CD1c-positive myeloid dendritic cell (primary cell): ENCODE results near the gene TMEM196.
"Not testable (repeated sequence)": the region's sequence is repeated elsewhere in the genome, so short reads cannot be mapped to it uniquely, and the experiment has no call there.

Experiments
- DNase-seq: peaks from one replicate; pipeline ENCODE4 v3.0.0-alpha.2; 2016; ENCODE audit errors: extremely low spot score

The TMEM196 gene

GRCh38 chr7:19707240-19707639 lies 66.2 kb downstream of the TMEM196 start:
- no peak for DNase-seq

GRCh38 chr7:19705663-19706062 lies 67.8 kb downstream of the TMEM196 start:
- no peak for DNase-seq

DNA sequence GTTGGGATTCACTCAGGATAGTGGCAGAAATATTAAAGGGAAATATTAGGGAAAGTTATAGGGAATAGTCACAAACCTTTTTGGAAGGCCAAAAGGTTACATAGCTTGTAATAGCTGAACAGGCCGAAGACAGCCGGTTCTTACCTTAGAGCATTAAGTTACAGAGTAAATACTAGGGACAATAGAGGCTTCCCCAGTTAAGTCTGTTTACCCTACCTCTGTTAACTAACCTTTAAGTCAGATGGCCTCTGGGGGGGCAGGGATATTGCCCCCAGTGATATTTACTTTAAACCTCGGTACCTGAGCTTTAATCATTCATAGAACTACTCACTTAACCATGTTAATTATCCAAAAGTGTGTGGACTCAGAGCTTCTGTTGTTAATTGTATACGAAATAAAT lies 71.9 kb downstream of the TMEM196 start:
- no peak for DNase-seq

GRCh38 chr7:19700936-19701335 lies 72.5 kb downstream of the TMEM196 start:
- DNase-seq, result no peak

- no peak for DNase-seq
These were observed 75.1 kb downstream of the TMEM196 start for GRCh38 chr7:19698331-19698730.

DNA sequence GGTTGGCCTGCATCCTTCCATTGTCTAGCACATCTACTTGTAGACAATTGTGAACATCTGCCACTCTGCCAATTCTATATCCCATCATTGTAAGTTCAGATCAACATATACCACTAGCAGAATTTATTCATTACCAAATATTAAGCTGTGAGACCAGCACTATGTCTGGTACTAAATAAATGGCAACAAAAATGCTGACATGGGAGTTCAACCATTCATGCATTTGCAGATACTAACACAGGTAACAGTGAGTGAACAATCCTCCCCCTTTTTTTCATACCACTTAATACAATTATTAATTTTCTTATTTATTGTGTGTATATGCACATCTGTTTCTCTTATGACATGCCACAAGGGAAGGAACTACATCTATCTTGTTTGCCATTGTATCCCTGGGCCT lies 76.5 kb downstream of the TMEM196 start:
- no peak for DNase-seq

DNA sequence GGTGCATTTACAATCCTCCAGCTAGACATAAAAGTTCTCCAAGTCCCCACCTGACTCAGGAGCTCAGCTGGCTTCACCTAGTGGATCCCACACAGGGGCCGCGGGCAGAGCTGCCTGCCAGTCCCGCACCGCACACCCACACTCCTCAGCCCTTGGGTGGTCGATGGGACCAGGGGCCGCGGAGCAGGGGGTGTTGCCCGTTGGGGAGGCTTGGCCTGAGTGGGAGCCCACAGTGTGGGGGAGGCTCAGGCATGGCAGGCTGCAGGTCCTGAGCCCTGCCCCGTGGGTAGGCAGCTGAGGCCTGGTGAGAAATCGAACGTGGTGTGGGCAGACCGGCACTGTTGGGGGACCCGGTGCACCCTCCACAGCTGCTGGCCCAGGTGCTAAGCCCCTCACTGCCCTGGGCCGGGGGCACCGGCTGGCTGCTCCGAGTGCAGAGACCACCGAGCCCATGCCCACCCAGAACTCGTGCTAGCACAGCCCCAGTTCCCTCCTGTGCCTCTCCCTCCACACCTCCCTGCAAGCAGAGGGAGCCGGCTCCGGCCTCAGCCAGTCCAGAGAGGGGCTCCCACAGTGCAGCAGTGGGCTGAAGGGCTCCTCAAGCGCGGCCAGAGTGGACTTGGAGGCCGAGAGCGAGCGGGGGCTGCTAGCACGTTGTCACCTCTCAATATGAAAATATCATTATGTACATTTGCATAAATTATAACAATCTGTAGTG lies 81.1 kb downstream of the TMEM196 start:
- DNase-seq, result no peak

- no peak for DNase-seq
These were observed 82.7 kb downstream of the TMEM196 start for GRCh38 chr7:19690736-19691135.

- DNase-seq, result not testable (repeated sequence)
These were observed 84.3 kb downstream of the TMEM196 start for GRCh38 chr7:19689130-19689529.

- DNase-seq, result no peak
These were observed 91.8 kb downstream of the TMEM196 start for GRCh38 chr7:19681596-19681995.

DNA sequence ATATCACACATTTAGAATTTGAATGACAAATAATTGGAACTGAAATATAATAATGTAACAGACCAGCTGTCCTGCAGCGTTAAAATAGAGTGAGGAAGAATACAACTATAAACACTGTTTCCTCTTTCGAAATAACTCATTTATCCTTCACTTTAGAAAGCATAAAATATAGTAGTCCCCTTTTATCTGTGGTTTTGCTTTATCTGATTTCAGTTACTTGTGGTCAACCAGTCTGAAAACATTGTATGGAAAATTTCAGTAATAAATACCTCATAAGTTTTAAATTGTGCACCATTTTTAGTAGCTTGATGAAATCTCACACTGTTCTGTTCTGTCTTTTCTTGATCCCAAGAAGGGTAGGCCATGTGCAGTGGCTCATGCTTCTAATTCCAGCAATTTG lies 96.2 kb downstream of the TMEM196 start:
- DNase-seq, result peak; percentile 11

DNA sequence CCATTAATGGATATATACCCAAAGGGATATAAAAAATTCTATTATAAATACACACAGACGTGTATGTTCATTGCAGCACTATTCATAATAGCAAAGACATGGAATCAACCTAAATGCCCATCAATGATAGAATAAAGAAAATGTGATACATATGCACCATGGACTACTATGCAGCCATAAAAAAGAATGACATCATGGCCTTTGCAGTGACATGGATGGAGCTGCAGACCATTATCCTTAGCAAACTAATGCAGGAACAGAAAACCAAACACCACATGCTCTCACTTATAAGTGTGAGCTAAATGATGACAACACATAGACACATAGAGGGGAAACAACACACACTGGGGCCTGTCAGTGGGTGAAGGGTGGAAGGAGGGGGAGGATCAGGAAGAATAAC lies 97.6 kb downstream of the TMEM196 start:
- no peak for DNase-seq

- no peak for DNase-seq
These were observed 99.0 kb downstream of the TMEM196 start for GRCh38 chr7:19674266-19674960.

- no peak for DNase-seq
These were observed 102.6 kb downstream of the TMEM196 start for GRCh38 chr7:19670806-19671205.
